ENCODE measurements around the gene KLHL7. TPM values are rescaled to one million over a fixed set of nuclear protein-coding genes. Genes with fewer than 3 reads are reported as not detected.

Gene KLHL7
- total RNA-seq, 1 experiment from 2014 or later: 35.2 TPM

DNA sequence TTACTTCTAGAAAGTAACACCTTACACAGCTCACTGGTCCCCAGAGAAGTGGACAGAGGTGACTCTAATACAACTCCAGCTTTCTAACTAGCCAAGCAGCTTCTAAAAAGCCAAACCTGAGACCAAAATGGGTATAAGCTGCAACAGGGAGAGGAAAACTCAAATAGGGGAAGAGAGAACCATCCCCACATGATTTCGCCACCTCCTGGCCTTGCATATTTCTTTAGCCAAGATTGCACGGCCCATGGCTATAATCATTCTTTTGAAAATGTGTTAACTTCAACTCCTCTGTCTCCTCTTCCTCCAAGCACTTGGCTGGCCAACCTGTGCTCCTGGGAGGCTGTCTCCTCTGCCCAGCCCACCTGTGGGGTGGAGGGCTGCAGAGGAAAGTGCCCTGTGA, 104.9 kb downstream of the KLHL7 start:
- Mint-ChIP-seq H3K27ac (ENCODE audit: unreplicated experiment) (no peak overlapping the region), H3K4me3 (ENCODE audit: low read depth, unreplicated experiment) (no peak overlapping the region), H3K9me3 (ENCODE audit: low read depth, unreplicated experiment) (no peaks in the 10 kb centered on the region), H3K36me3 (ENCODE audit: insufficient read depth, unreplicated experiment) (peaks cover 8% of the 10 kb centered on the region), H3K4me1 (ENCODE audit: low read depth, unreplicated experiment) (peaks cover 20% of the 10 kb centered on the region), H3K27me3 (ENCODE audit: unreplicated experiment) (peaks cover 32% of the 10 kb centered on the region)
- intact Hi-C loops (cut with micrococcal nuclease; ENCODE audit: unreplicated experiment): no loop called here
- DNase-seq: no peak
- CTCF ChIA-PET: no interaction called here
- TF ChIP-seq, protein P1, sequence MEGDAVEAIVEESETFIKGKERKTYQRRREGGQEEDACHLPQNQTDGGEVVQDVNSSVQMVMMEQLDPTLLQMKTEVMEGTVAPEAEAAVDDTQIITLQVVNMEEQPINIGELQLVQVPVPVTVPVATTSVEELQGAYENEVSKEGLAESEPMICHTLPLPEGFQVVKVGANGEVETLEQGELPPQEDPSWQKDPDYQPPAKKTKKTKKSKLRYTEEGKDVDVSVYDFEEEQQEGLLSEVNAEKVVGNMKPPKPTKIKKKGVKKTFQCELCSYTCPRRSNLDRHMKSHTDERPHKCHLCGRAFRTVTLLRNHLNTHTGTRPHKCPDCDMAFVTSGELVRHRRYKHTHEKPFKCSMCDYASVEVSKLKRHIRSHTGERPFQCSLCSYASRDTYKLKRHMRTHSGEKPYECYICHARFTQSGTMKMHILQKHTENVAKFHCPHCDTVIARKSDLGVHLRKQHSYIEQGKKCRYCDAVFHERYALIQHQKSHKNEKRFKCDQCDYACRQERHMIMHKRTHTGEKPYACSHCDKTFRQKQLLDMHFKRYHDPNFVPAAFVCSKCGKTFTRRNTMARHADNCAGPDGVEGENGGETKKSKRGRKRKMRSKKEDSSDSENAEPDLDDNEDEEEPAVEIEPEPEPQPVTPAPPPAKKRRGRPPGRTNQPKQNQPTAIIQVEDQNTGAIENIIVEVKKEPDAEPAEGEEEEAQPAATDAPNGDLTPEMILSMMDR (IDR thresholded peaks at IDR 0.05; ENCODE audit: unreplicated experiment): no peak
- BruUV-seq (replicated peaks): no TSS peak

DNA sequence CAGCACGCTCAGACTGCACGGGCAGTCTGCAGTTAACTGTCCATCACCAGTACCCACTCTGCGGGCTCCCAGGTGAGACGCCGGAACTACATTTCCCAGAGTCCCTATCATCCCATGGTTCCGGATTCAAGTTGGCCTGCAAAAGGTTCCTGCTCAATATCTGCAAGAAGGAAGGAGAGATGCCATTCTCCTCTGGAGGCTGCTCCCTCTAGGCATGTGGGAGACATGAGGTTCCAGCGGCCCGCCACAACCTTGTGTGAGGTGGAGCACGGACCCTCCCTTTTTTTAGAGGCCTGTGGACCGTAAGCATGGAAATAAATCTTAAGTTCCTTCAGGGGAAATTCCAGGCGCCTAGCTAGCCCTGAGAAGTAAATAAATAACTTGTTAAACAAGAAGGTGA, 106.0 kb downstream of the KLHL7 start:
- H3K4me3 Mint-ChIP-seq (ENCODE audit: low read depth, unreplicated experiment): peak overlapping the region; percentile 29
- peaks cover 20% of the 10 kb centered on the region for H3K4me1 Mint-ChIP-seq (ENCODE audit: low read depth, unreplicated experiment)
- H3K9me3 Mint-ChIP-seq (ENCODE audit: low read depth, unreplicated experiment): no peaks in the 10 kb centered on the region
- peak; percentile 48 for DNase-seq
- H3K27me3 Mint-ChIP-seq (ENCODE audit: unreplicated experiment): peaks cover 21% of the 10 kb centered on the region
- intact Hi-C loops (cut with micrococcal nuclease; ENCODE audit: unreplicated experiment): no loop called here
- TF ChIP-seq, protein P1 (IDR thresholded peaks at IDR 0.05; ENCODE audit: unreplicated experiment): no peak
- no peak overlapping the region for H3K27ac Mint-ChIP-seq (ENCODE audit: unreplicated experiment)
- no TSS peak for BruUV-seq (replicated peaks)
- CTCF ChIA-PET: interaction anchor here (0.9 to 1.1 kb wide), 2 partner anchors 11 to 125 kb away, joined by 3 to 7 read pairs; no protein-coding TSS in a partner anchor
- H3K36me3 Mint-ChIP-seq (ENCODE audit: insufficient read depth, unreplicated experiment): no peaks in the 10 kb centered on the region

DNA sequence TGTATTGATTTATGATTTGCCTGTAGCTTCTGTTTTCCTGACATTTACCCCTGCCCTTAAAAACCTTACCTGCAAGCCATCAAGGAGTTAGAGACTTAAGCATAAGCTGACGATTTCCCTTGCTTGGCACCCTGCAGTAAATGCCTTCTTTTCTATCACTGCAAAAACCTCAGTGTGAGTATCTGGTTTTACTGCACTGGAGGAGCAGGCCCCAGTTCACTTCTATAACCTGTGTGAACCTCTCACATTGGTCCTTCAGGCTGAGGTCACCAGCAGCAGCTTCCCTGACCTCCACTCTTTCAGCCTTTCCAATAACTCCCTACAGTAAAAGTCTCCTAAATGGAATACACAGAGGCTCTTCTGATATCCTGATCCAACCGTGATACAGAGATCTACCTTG, 106.8 kb downstream of the KLHL7 start:
- CTCF ChIA-PET: interaction anchor here (0.5 to 1.2 kb wide), 3 partner anchors 10 to 241 kb away, joined by 3 to 7 read pairs (median 5); no protein-coding TSS in a partner anchor
- intact Hi-C loops (cut with micrococcal nuclease; ENCODE audit: unreplicated experiment): no loop called here

DNA sequence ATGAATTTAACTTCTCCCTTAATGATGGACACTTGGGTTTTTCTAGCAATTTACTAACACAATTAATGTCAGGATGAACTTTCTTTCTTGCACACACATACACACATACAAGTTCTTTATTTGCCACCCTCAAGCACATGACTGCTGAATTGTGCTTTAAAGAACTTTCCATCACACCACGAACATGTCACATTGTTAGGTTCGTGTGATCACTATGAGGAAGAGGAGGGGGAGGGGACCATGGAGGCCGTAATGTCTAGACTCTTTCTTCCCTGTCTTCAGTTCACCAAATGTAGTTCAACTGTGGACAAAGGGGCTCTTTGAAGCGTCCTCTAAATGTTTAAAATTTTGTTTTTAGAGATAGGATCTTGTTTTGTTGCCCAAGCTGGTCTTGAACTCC, 107.3 kb downstream of the KLHL7 start:
- H3K4me3 Mint-ChIP-seq (ENCODE audit: low read depth, unreplicated experiment): no peak overlapping the region
- H3K4me1 Mint-ChIP-seq (ENCODE audit: low read depth, unreplicated experiment): peaks cover 20% of the 10 kb centered on the region
- intact Hi-C loops (cut with micrococcal nuclease; ENCODE audit: unreplicated experiment): no loop called here
- TF ChIP-seq, protein P1 (IDR thresholded peaks at IDR 0.05; ENCODE audit: unreplicated experiment): no peak
- no peak for DNase-seq
- no peak overlapping the region for H3K27ac Mint-ChIP-seq (ENCODE audit: unreplicated experiment)
- H3K9me3 Mint-ChIP-seq (ENCODE audit: low read depth, unreplicated experiment): no peaks in the 10 kb centered on the region
- BruUV-seq (replicated peaks): no TSS peak
- CTCF ChIA-PET: interaction anchor here (0.5 to 1.2 kb wide), 2 partner anchors 10 to 241 kb away, joined by 3 to 5 read pairs; no protein-coding TSS in a partner anchor
- H3K27me3 Mint-ChIP-seq (ENCODE audit: unreplicated experiment): peaks cover 9% of the 10 kb centered on the region
- no peaks in the 10 kb centered on the region for H3K36me3 Mint-ChIP-seq (ENCODE audit: insufficient read depth, unreplicated experiment)

More for the DNA sequence above, 106.8 kb downstream of the KLHL7 start:
- Mint-ChIP-seq H3K36me3 (ENCODE audit: insufficient read depth, unreplicated experiment) (no peaks in the 10 kb centered on the region), H3K9me3 (ENCODE audit: low read depth, unreplicated experiment) (no peaks in the 10 kb centered on the region), H3K4me3 (ENCODE audit: low read depth, unreplicated experiment) (no peak overlapping the region), H3K27me3 (ENCODE audit: unreplicated experiment) (peaks cover 13% of the 10 kb centered on the region), H3K27ac (ENCODE audit: unreplicated experiment) (no peak overlapping the region), H3K4me1 (ENCODE audit: low read depth, unreplicated experiment) (peaks cover 20% of the 10 kb centered on the region)
- TF ChIP-seq, protein P1 (IDR thresholded peaks at IDR 0.05; ENCODE audit: unreplicated experiment): no peak
- no TSS peak for BruUV-seq (replicated peaks)
- no peak for DNase-seq
